Inflammatory macrophage treated with lipopolysaccharide for 4 hours (primary cell): Measurements from ENCODE around the gene PGLYRP4.

Experiments
- DNase-seq: peaks from one replicate; pipeline ENCODE4 v3.0.0-alpha.2; 2020

The PGLYRP4 gene

DNA sequence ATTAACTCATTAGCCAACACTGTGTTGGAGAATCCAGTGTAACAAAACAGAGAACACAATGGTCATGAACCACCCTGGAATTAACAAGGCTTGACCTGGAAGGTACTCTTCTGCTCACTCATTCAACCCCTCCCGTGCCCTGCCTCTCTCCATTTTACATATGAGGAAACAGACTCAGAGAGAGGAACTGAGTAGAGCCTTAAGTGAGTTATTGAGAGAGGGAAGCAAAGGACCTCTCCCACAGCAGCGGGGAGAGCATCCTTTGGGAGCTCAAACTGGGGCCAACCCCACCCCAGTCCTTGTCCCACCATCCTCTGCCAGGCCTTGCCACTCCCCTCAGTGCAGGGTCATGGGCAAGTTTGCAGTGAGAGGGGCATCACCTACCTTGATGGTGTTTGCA lies 25.4 kb upstream of the PGLYRP4 start:
- peak; percentile 55 for DNase-seq

- no peak for DNase-seq
Measured at GRCh38 chr1:153372571-153372970, 23.9 kb upstream of the PGLYRP4 start.

- DNase-seq = no peak
Measured at GRCh38 chr1:153371231-153371630, 22.6 kb upstream of the PGLYRP4 start.

DNA sequence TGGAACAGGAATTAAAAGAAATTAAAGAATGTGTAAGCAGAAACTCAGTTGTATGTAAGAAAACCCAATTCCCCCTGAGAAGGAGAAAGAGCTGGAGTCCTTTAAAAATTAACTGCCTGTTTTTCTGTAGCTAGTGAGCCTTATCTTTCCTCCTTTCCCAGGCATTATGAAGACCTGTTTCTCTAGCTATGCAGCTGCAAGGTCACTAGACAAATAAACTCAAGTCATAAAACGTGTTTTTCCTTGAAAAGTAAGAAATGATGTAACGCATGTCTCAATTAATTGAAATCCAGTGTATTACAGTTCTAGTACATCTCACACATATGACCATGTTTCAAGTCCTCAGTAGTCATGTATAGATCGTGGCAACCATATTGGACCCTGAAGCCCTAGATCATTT lies 21.5 kb upstream of the PGLYRP4 start:
- DNase-seq = no peak

- DNase-seq = no peak
Measured at GRCh38 chr1:153368495-153368894, 19.9 kb upstream of the PGLYRP4 start.

GRCh38 chr1:153367090-153367489 lies 18.4 kb upstream of the PGLYRP4 start:
- no peak for DNase-seq

DNA sequence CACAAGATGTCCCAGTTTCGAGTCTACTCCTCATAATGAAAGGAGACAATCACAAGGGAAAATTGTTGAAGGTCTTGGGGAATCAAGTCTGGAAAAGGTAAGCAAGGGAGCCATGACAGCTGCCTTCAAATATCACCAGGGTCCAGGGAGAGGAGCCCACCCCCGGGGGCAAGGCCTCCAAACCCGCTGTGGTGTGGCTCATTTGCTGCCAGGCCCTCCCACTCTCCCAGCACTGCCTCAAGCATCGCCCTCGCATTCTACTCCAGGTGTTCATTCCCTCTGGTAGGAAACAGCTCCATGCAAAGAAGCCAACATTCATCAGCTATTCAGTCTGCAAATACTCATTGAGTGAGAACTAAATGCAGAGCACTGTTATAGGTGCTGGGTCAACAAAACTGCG lies 17.6 kb upstream of the PGLYRP4 start:
- no peak for DNase-seq

DNA sequence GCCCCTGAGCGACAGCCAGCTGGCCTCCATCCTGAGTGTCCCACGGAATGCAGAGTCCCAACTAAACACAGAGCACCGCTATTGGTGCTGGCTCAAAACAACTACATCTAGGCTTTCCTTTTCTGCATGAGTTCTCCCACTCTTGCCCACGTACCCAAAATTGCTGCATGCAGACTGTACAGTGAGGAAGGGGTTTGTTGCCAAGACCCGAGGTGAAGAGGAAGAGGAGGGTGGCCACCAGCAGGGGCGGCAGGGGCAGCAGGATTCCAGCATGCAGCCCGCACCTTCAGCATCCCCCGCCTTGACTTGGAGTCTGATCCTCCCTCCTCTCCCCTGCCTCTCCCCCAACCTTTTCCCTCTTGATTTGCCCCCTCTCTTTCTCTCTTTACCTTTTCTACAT lies 17.1 kb upstream of the PGLYRP4 start:
- no peak for DNase-seq

DNA sequence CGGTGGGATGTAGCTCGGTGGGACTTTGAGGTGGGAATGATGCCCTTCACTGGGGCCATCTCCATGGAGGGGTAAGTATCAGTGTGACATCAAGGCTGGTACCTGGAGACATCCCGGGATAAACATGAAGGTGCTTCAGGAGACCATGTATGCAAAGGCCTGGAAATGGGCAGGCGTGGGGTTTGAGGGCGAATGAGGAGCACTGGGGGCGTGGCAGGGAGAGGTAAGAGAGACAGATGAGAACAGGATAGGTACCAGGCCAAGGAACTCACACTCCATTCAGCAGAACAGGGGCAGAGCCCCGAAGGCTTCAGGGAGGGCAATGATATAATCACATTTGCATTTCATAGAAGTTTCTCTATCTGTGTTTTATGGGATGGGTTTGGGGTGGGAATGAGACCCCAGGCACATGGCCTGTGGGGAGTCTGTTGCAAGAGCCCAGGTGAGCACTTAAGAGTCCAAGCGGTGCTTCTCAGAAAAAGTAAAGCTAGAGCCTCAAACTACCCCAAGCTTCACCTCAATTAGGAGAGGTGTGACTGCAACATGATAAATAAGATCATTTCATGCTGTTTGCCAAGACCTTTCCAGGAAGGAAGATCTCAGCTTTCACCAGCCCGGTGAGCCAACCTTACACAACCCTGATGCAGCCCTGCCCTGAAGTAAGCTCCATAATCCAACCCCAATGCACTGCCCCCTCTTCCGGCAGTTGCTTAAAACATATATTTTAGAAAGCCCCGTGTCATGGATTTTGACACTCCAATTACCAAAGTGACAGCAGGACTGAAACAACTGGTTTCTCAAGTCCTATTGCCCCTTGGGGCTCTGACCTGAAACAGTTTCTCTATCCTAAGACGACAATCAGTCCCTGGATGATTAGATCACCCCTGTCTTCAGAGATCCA lies 16.4 kb upstream of the PGLYRP4 start:
- DNase-seq = peak; percentile 86

DNA sequence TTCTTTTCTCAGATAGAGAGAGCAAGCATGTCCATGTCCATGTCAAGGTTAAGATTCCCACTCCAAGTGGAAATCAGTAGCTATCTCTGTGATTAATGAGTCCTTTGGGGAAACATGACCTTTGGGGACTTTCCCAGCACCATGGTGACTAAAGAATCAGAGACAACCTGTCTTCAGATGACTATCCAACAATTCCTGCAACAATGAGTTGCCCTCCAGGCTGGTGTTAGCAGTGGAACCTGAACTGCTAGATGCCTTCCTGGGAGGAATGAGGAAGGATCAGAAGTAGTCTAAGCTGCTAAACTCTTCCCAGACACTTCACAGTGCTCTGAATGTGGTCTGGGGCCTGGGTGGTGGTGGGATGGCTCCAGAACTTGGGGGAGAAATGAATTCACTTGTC lies 15.5 kb upstream of the PGLYRP4 start:
- DNase-seq = peak; percentile 64

DNA sequence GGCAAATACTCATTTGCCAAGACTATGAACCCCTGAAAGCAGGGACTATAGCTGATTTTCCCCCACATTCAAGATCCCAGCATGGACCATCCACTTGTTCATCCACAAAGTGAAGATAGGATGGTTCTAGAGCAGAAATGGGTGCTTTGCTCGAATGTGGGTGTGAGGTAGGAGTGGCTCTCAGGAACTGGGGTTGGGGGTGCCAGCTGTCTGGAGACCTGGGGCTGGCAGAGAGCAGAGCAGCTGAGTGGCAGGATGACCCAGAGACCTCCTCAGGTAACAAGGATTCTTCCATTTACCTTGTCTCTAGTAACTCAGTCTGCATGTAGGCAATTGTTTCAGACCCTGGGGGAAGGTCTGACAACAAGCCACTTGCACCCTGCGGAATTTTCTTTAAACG lies 15.0 kb upstream of the PGLYRP4 start:
- no peak for DNase-seq

DNA sequence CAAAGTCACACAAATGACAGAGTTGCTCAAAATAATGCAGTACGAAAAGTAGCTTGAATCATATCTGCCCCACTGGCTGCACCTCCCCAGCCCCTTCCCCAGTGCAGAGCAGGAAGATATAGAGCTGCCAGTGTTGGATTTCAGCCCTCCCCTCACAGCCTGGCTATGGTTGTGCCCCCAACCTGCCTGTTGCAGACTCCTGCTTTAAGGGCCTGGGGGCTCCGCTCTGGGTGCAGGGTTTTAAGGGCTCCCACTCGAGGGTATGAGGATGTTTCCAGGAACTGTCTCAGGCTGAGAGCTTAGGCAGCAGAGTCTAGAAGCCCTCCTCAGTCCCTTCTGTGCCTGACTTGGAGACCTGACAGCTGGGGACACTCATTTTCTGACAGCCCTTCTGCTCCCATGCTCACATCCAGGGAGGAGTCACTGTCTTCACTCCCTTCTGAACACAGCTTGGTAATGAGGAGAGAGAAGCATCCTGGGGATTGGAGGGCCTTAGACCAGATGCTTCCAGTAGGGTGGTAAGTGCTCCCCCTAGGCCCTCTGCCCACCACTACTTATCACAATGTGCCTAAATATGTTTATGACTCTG lies 13.6 kb upstream of the PGLYRP4 start:
- DNase-seq = no peak

- no peak for DNase-seq
Measured at GRCh38 chr1:153361480-153362109, 13.0 kb upstream of the PGLYRP4 start.

- DNase-seq = no peak
Measured at GRCh38 chr1:153360592-153361479, 12.2 kb upstream of the PGLYRP4 start.

DNA sequence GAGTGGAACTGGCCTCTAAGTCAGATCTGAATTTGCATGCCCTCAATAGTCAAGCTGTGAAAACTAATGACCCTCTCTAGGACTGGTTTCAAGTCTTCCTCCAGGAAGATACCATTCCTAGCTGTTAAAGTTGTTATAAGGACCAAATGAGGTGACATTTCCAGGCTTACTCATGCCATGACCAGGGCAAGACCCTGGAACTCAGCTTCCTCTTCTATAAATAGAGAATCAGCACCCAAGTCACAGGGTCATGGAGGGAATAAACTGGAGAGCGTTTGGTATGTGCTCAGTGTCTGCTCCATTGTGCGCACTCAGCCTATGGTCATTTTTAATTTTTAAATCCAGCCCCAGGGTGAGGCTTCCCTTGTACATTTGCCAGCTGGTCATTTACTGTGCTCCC lies 11.5 kb upstream of the PGLYRP4 start:
- peak; percentile 74 for DNase-seq

DNA sequence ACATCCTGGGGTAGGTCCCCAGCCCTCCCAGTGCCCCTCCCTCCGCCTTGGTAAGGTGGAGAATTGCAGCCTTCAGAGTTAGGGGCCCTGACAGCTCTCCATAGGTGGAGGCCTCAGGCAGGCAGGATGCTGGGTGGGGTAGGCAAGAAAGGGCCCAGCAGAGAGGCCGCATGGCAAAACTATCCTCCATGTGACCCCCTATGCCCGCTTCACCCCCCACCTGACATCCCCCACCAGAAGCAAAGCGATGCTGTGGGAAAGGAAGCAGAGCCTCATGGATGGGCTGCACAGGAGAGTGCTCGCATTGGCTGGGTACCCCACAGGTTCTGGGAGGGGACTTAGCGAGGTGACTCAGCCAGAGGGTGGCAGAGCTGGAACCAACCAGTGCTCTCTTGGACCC lies 10.6 kb upstream of the PGLYRP4 start:
- no peak for DNase-seq

GRCh38 chr1:153358691-153358975 lies 10.0 kb upstream of the PGLYRP4 start:
- DNase-seq = no peak

DNA sequence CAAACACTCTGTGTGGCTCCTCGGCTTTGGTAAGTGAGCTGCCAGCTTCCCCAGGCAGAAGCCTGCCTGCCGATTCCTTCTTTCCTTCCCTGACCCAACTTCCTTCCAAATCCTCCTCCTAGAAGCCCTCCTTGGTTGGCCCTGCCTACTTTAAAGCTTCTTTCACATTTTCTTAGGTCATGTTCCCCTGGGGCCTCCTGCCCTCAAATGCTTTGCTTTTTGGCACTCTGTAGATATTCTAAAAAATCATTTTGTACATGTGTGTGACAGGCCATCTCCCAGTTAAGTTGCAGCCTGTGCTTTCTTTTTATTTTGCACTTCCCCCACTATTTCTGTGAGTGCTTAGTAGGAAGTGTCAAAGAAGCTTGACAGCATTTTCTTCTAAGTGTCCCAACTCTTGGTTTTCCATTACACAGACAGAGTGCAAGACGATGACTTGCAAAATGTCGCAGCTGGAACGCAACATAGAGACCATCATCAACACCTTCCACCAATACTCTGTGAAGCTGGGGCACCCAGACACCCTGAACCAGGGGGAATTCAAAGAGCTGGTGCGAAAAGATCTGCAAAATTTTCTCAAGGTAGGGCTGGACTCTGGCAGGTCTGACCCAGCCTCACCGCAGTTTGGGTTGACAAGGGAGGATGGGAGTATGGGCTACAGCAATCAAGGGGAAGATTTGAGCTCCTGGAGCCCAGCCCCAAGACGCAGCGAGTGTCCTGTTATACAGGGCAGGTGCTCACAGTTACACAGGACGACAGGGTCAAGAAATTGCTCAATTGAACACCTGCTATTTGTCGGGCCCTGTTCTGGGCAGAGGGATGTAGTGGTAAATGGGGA lies 9.4 kb upstream of the PGLYRP4 start, which contains the start of gene S100A9:
Gene S100A9, plus strand, starts transcription at position 2 of the 838 bp plus-strand sequence. Its CDS starts 430 bp downstream, at position 432.
- peak; percentile 83 for DNase-seq

- peak; percentile 91 for DNase-seq
Measured at GRCh38 chr1:153357076-153357852, 8.6 kb upstream of the PGLYRP4 start.

GRCh38 chr1:153356392-153357075 lies 7.9 kb upstream of the PGLYRP4 start:
- no peak for DNase-seq
